Esophagus muscularis mucosa (tissue), 4 donors: ENCODE measurements around the gene CNN2. TPM values are rescaled to one million over a fixed set of nuclear protein-coding genes. Genes with fewer than 3 reads are reported as not detected.

Experiments used
- DNase-seq: peaks from one replicate; pipeline ENCODE4 v3.0.0-alpha.2; 2017; ENCODE audit errors: extremely low spot score
- H3K27ac ChIP-seq, 4 donors: fragments of 200-600 bp; sonication (generic); replicated peaks in 1 of 4; 1 replicate in 3 of 4; 2 replicates in 1 of 4; pipeline ENCODE4 v1.5.1; 2016 to 2019; ENCODE audit warnings: mild to moderate bottlenecking in 1 of 4
- H3K27me3 ChIP-seq, 4 donors: fragments of 200-600 bp; sonication (generic); one replicate each; pipeline versions ENCODE4 v1.5.1 to v1.6.0; 2016 to 2019
- H3K36me3 ChIP-seq, 4 donors: fragments of 200-600 bp; sonication (generic); one replicate each; pipeline ENCODE4 v1.5.1; 2016 to 2019
- H3K4me1 ChIP-seq, 4 donors: fragments of 200-600 bp; sonication (generic); one replicate each; pipeline ENCODE4 v1.5.1; 2016 to 2019
- H3K4me3 ChIP-seq, 4 donors: fragments of 200-600 bp; sonication (generic); 1 replicate in 2 of 4; 2 replicates in 2 of 4; pipeline ENCODE4 v1.5.1; 2016 to 2019; ENCODE audit warnings: mild to moderate bottlenecking in 4 of 4, moderate library complexity in 1 of 4
- H3K9me3 ChIP-seq, 4 donors: fragments of 200-600 bp; sonication (generic); 1 replicate in 3 of 4; 2 replicates in 1 of 4; pipeline ENCODE4 v1.5.1; 2016 to 2019
- EP300 ChIP-seq: sonication (generic); formaldehyde crosslinking; IDR thresholded peaks from one replicate; pipeline ENCODE4 v1.6.1; 2017; ENCODE audit warnings: antibody characterized with exemption
- POLR2A ChIP-seq: fragments of 450-650 bp; IDR thresholded peaks from one replicate; pipeline ENCODE4 v1.6.1; 2017; ENCODE audit warnings: antibody characterized with exemption, moderate library complexity, mild to moderate bottlenecking, low read depth
- POLR2AphosphoS5 ChIP-seq, 2 donors: sonication (generic); formaldehyde crosslinking; IDR thresholded peaks; one replicate each; pipeline ENCODE4 v1.6.1; 2017; ENCODE audit warnings: antibody characterized with exemption in 2 of 2
- WGBS: methylation state at CpG from one replicate; pipeline ENCODE4 v1.1.5; 2018; 5-methylcytosine and 5-hydroxymethylcytosine counted together
- intact Hi-C: fragments of 100-400 bp; cut with DNase I; formaldehyde crosslinking; loops from one replicate; pipeline ENCODE4 v1.15.1; 2023
- total RNA-seq, 4 donors: library from RNA; depleted of rRNA; stranded (reverse); fragments of >200 nt; gene quantifications; one replicate each; pipeline versions ENCODE4 v1.1.0 to v1.2.1, GENCODE V29; 2016
- TF ChIP-seq, protein P1 (sequence below), 3 experiments: fragments of 200-600 bp in 2 of 3; fragments of 450-650 bp in 1 of 3; sonication (generic) in 2 of 3; IDR thresholded peaks; one replicate each; pipeline ENCODE4 v1.5.1; 2017 to 2019; ENCODE audit warnings: antibody characterized with exemption in 3 of 3, mild to moderate bottlenecking in 2 of 3, moderate library complexity in 1 of 3

Gene CNN2
- total RNA-seq, 4 donors from 2014 or later = 47.3 to 98.1 (median 81.3) TPM

DNA sequence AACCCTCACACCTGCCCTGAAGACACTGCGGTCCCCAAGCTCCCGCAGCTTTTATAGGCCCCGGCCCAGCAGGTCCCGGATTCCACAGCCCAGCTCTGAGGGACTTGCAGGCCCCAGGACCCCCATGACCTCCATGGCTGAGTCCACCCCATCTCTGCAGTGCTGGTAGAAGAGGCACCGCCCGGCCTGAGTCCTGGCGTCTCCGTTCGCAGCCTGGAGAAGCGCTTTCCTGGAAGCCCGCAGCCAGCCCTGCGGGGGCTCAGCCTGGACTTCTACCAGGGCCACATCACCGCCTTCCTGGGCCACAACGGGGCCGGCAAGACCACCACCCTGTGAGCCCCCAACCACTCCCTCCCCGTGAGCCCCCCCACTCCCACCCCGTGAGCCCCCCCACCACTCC, 22.7 kb downstream of the CNN2 start:
- Histone ChIP-seq H3K27ac (no peak overlapping the region), H3K4me3 (no peak overlapping the region), H3K27me3 (no peaks in the 10 kb centered on the region), H3K4me1 (peaks cover 0 to 3% (median 0%) of the 10 kb centered on the region in 4 donors), H3K9me3 (no peaks in the 10 kb centered on the region), H3K36me3 (peaks cover 0 to 7% (median 2%) of the 10 kb centered on the region in 4 donors)
- no peak for DNase-seq
- 92% methylated on average over 5 of the region's 17 CpGs for WGBS
- TF ChIP-seq EP300 (no peak), POLR2A (no peak), POLR2AphosphoS5 (IDR thresholded peaks at IDR 0.05) (no peak)
- TF ChIP-seq, protein P1, sequence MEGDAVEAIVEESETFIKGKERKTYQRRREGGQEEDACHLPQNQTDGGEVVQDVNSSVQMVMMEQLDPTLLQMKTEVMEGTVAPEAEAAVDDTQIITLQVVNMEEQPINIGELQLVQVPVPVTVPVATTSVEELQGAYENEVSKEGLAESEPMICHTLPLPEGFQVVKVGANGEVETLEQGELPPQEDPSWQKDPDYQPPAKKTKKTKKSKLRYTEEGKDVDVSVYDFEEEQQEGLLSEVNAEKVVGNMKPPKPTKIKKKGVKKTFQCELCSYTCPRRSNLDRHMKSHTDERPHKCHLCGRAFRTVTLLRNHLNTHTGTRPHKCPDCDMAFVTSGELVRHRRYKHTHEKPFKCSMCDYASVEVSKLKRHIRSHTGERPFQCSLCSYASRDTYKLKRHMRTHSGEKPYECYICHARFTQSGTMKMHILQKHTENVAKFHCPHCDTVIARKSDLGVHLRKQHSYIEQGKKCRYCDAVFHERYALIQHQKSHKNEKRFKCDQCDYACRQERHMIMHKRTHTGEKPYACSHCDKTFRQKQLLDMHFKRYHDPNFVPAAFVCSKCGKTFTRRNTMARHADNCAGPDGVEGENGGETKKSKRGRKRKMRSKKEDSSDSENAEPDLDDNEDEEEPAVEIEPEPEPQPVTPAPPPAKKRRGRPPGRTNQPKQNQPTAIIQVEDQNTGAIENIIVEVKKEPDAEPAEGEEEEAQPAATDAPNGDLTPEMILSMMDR (IDR thresholded peaks at IDR 0.05) = no peak
- intact Hi-C loops = no loop called here

DNA sequence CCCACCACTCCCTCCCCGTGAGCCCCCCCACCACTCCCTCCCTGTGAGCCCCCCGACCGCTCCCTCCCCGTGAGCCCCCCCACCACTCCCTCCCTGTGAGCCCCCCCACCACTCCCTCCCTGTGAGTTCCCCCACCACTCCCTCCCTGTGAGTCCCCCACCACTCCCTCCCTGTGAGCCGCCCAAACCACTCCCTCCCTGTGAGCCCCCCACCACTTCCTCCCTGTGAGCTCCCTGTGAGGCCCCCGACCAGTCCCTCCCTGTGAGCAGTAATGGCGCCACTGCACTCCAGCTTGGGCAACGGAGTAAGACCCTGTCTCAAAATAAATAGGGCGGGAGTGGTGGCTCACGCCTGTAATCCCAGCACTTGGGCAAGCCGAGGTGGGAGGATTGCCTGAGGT, 23.4 kb downstream of the CNN2 start:
- DNase-seq = no peak
- no peak for TF ChIP-seq POLR2AphosphoS5 (IDR thresholded peaks at IDR 0.05)
- TF ChIP-seq EP300 = no peak
- TF ChIP-seq POLR2A = no peak
- TF ChIP-seq, protein P1 (IDR thresholded peaks at IDR 0.05) = no peak
- Histone ChIP-seq H3K27me3 (no peaks in the 10 kb centered on the region), H3K9me3 (no peaks in the 10 kb centered on the region), H3K27ac (no peak overlapping the region), H3K36me3 (peaks cover 0 to 8% (median 3%) of the 10 kb centered on the region in 4 donors), H3K4me3 (no peak overlapping the region), H3K4me1 (peaks cover 0 to 3% (median 0%) of the 10 kb centered on the region in 4 donors)
- intact Hi-C loops = no loop called here
- 80% methylated on average over 1 of the region's 11 CpGs for WGBS

DNA sequence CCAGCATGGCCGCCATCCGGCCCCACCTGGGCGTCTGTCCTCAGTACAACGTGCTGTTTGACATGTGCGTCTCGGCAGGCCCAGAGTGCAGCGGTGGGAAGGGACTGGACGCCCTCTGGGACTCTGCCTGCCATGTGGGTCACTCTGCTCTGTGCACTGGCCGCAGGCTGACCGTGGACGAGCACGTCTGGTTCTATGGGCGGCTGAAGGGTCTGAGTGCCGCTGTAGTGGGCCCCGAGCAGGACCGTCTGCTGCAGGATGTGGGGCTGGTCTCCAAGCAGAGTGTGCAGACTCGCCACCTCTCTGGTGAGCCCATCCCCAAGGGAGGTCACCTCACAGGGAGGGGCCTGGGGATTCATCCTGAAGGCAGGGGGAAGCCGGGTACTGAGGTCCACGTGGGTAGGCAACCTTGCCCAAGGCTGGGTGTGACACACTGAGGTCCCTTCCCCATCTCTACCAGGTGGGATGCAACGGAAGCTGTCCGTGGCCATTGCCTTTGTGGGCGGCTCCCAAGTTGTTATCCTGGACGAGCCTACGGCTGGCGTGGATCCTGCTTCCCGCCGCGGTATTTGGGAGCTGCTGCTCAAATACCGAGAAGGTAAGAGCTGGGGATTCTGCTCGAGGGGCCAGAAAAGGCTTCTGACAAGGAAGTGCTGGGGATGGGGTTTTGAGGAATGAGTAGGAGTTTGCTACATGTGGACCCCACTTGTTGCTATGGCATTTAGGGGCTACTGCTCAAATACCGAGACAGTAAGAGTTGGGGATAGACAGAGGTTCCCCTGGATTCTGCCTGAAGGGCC, 24.8 kb downstream of the CNN2 start:
- intact Hi-C loops = no loop called here
- Histone ChIP-seq H3K27ac (no peak overlapping the region), H3K4me1 (peaks cover 0 to 3% (median 0%) of the 10 kb centered on the region in 4 donors), H3K4me3 (no peak overlapping the region), H3K9me3 (peaks cover 0 to 8% (median 7%) of the 10 kb centered on the region in 4 donors), H3K36me3 (peaks cover 0 to 18% (median 3%) of the 10 kb centered on the region in 4 donors), H3K27me3 (no peaks in the 10 kb centered on the region)
- DNase-seq = no peak
- TF ChIP-seq, protein P1 (IDR thresholded peaks at IDR 0.05) = no peak
- no peak for TF ChIP-seq POLR2A
- TF ChIP-seq EP300 = no peak
- TF ChIP-seq POLR2AphosphoS5 (IDR thresholded peaks at IDR 0.05) = no peak
- WGBS = 80% methylated on average over 15 of the region's 31 CpGs

DNA sequence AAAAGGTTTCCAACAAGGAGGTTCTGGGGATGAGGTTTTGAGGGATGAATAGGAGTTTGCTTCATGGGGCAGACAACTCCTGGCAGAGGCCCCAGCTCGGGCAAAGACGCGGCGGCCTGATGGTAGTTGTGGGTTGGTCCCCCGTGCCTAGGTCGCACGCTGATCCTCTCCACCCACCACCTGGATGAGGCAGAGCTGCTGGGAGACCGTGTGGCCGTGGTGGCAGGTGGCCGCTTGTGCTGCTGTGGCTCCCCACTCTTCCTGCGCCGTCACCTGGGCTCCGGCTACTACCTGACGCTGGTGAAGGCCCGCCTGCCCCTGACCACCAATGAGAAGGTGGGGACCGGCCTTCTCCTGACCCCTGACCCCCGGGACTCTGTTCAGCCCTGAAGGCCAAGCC, 25.4 kb downstream of the CNN2 start:
- WGBS = 92% methylated on average over 17 of the region's 17 CpGs
- intact Hi-C loops = no loop called here
- no peak for DNase-seq
- Histone ChIP-seq H3K27ac (no peak overlapping the region), H3K9me3 (peaks cover 0 to 14% (median 12%) of the 10 kb centered on the region in 4 donors), H3K4me1 (peaks cover 0 to 3% (median 0%) of the 10 kb centered on the region in 4 donors), H3K4me3 (no peak overlapping the region), H3K36me3 (peaks cover 0 to 22% (median 5%) of the 10 kb centered on the region in 4 donors), H3K27me3 (no peaks in the 10 kb centered on the region)
- no peak for TF ChIP-seq POLR2A
- TF ChIP-seq, protein P1 (IDR thresholded peaks at IDR 0.05) = no peak
- TF ChIP-seq EP300 = no peak
- TF ChIP-seq POLR2AphosphoS5 (IDR thresholded peaks at IDR 0.05) = no peak
